Measurements from ENCODE around the gene SLC12A4. TPM values are rescaled to one million over a fixed set of nuclear protein-coding genes. Genes with fewer than 3 reads are reported as not detected.

Gene SLC12A4
- total and polyA plus RNA-seq, 4 donors: 8.0 to 37.3 (median 17.1) TPM

DNA sequence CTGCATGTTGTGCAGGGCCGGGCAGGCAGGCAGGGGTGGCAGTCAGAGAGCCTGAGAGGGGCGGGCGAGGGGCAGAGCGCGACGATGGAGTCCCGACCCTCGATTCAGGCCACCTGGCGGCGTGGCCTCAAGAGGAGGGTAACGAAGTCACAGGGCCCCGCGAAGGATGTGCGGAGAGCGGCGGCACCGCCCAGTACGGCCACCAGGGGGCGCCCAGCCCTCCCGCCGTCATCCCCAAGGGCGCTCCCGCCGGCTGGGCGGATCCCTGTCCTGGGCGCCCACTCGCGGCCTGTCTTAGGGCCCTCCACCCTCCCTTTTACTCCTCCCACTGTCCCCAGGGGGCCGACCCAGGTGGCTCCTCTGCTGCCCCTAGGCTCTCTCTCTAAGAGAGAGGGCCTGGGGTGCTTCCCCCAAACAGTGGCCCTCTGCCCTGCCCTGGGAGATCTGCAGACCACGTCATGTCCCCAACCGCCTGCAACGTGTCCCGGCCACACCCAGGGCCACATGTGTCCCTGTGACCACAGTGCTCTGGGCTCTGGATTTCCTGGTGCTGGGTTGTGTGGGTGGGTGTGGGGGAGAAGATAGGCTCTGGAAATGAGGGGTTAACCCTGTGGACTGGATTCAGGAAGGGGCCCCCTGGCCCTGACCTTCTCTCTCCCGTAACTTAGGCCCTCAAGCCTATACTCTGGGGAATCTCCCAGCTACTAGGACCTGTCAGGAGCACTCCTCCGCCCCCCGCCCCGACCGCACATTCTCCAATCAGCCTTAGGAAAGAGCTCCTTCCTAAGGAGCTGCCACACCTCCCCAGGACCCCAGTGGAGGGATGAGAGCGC, 25.0 kb upstream of the SLC12A4 start:
- TF ChIP-seq HNF4A (conservative IDR thresholded peaks at IDR 0.05) (no peak), EGR1 (IDR thresholded peaks at IDR 0.05; ENCODE audit: low read depth in 2 of 2) (no peak), TAF1 (conservative IDR thresholded peaks at IDR 0.05) (no peak), FOXA2 (IDR thresholded peaks at IDR 0.05) (no peak), RAD21 (IDR thresholded peaks at IDR 0.05) (peak; percentile 79 to 88), YY1 (IDR thresholded peaks at IDR 0.05) (no peak), FOXA1 (IDR thresholded peaks at IDR 0.05) (no peak), NR2F2 (IDR thresholded peaks at IDR 0.05) (no peak), HNF4G (IDR thresholded peaks at IDR 0.05) (no peak), RXRA (IDR thresholded peaks at IDR 0.05) (no peak), SP1 (IDR thresholded peaks at IDR 0.05) (peak; percentile 21), GABPA (IDR thresholded peaks at IDR 0.05 in 1 of 2, conservative IDR thresholded peaks at IDR 0.05 in 1 of 2) (no peak), JUND (IDR thresholded peaks at IDR 0.05) (no peak)
- TF ChIP-seq, protein P1, sequence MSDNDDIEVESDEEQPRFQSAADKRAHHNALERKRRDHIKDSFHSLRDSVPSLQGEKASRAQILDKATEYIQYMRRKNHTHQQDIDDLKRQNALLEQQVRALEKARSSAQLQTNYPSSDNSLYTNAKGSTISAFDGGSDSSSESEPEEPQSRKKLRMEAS (IDR thresholded peaks at IDR 0.05): no peak
- TF ChIP-seq, protein P2, sequence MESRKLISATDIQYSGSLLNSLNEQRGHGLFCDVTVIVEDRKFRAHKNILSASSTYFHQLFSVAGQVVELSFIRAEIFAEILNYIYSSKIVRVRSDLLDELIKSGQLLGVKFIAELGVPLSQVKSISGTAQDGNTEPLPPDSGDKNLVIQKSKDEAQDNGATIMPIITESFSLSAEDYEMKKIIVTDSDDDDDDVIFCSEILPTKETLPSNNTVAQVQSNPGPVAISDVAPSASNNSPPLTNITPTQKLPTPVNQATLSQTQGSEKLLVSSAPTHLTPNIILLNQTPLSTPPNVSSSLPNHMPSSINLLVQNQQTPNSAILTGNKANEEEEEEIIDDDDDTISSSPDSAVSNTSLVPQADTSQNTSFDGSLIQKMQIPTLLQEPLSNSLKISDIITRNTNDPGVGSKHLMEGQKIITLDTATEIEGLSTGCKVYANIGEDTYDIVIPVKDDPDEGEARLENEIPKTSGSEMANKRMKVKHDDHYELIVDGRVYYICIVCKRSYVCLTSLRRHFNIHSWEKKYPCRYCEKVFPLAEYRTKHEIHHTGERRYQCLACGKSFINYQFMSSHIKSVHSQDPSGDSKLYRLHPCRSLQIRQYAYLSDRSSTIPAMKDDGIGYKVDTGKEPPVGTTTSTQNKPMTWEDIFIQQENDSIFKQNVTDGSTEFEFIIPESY (IDR thresholded peaks at IDR 0.05): no peak
- TF ChIP-seq, protein P3, sequence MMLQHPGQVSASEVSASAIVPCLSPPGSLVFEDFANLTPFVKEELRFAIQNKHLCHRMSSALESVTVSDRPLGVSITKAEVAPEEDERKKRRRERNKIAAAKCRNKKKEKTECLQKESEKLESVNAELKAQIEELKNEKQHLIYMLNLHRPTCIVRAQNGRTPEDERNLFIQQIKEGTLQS (IDR thresholded peaks at IDR 0.05): no peak
- TF ChIP-seq, protein P4, sequence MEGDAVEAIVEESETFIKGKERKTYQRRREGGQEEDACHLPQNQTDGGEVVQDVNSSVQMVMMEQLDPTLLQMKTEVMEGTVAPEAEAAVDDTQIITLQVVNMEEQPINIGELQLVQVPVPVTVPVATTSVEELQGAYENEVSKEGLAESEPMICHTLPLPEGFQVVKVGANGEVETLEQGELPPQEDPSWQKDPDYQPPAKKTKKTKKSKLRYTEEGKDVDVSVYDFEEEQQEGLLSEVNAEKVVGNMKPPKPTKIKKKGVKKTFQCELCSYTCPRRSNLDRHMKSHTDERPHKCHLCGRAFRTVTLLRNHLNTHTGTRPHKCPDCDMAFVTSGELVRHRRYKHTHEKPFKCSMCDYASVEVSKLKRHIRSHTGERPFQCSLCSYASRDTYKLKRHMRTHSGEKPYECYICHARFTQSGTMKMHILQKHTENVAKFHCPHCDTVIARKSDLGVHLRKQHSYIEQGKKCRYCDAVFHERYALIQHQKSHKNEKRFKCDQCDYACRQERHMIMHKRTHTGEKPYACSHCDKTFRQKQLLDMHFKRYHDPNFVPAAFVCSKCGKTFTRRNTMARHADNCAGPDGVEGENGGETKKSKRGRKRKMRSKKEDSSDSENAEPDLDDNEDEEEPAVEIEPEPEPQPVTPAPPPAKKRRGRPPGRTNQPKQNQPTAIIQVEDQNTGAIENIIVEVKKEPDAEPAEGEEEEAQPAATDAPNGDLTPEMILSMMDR (IDR thresholded peaks at IDR 0.05; ENCODE audit: low read depth, low read length, missing input control): peak; percentile 91
- TF ChIP-seq, protein P5, sequence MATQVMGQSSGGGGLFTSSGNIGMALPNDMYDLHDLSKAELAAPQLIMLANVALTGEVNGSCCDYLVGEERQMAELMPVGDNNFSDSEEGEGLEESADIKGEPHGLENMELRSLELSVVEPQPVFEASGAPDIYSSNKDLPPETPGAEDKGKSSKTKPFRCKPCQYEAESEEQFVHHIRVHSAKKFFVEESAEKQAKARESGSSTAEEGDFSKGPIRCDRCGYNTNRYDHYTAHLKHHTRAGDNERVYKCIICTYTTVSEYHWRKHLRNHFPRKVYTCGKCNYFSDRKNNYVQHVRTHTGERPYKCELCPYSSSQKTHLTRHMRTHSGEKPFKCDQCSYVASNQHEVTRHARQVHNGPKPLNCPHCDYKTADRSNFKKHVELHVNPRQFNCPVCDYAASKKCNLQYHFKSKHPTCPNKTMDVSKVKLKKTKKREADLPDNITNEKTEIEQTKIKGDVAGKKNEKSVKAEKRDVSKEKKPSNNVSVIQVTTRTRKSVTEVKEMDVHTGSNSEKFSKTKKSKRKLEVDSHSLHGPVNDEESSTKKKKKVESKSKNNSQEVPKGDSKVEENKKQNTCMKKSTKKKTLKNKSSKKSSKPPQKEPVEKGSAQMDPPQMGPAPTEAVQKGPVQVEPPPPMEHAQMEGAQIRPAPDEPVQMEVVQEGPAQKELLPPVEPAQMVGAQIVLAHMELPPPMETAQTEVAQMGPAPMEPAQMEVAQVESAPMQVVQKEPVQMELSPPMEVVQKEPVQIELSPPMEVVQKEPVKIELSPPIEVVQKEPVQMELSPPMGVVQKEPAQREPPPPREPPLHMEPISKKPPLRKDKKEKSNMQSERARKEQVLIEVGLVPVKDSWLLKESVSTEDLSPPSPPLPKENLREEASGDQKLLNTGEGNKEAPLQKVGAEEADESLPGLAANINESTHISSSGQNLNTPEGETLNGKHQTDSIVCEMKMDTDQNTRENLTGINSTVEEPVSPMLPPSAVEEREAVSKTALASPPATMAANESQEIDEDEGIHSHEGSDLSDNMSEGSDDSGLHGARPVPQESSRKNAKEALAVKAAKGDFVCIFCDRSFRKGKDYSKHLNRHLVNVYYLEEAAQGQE (IDR thresholded peaks at IDR 0.05): no peak
- peak overlapping the region; percentile 16 to 59 for H3K27ac ChIP-seq (ENCODE audit: low read depth in 1 of 2, low read length in 2 of 2)
- no peaks in the 10 kb centered on the region for H3K9me3 ChIP-seq (ENCODE audit: control insufficient read depth in 4 of 4, low read length in 3 of 4)
- peak overlapping the region in 1 of 3 donors; percentile 19 for H3K4me3 ChIP-seq (ENCODE audit: low read depth in 1 of 3, low read length in 3 of 3)
- no peaks in the 10 kb centered on the region for H3K36me3 ChIP-seq (ENCODE audit: control insufficient read depth in 4 of 4, insufficient read depth in 3 of 4, low read depth in 1 of 4, low read length in 3 of 4)
- H3K27me3 ChIP-seq (ENCODE audit: control insufficient read depth in 4 of 4, insufficient read depth in 4 of 4, low read length in 3 of 4): no peaks in the 10 kb centered on the region
- peaks cover 2 to 11% (median 7%) of the 10 kb centered on the region in 4 donors for H3K4me1 ChIP-seq (ENCODE audit: control insufficient read depth in 4 of 4, insufficient read depth in 4 of 4, low read length in 3 of 4)
- H3K9ac ChIP-seq (ENCODE audit: low read depth in 1 of 2, low read length in 2 of 2): peak overlapping the region in 1 of 2 donors; percentile 12
- peak; percentile 86 for DNase-seq (ENCODE audit: low spot score)
- 13% methylated on average over 39 of the region's 39 CpGs for WGBS

Data from liver (tissue), 9 donors.